Trophoblast cell (in vitro differentiated cells and primary cell): ENCODE results near the gene TEK.
A peak's percentile ranks its signal among the peaks of the same experiment; 100 is the strongest.

ENCODE experiments used
- DNase-seq, 2 donors: peaks; one replicate each; pipeline ENCODE4 v3.0.0-alpha.2; 2016
- H2AFZ ChIP-seq: 2 replicates; pipeline ENCODE4 v1.6.1; 2013; ENCODE audit warnings: low read length, moderate library complexity, mild to moderate bottlenecking; ENCODE audit not compliant: insufficient read depth, poor library complexity
- H2AK5ac ChIP-seq: 2 replicates; pipeline ENCODE4 v1.6.1; 2013; ENCODE audit warnings: mild to moderate bottlenecking, low read length
- H2BK120ac ChIP-seq: 2 replicates; pipeline ENCODE4 v1.6.1; 2013; ENCODE audit warnings: low read length, mild to moderate bottlenecking, moderate library complexity; ENCODE audit not compliant: insufficient read depth, poor library complexity
- H2BK12ac ChIP-seq: 2 replicates; pipeline ENCODE4 v1.6.1; 2013; ENCODE audit warnings: mild to moderate bottlenecking, low read length, moderate library complexity
- H2BK5ac ChIP-seq: 2 replicates; pipeline ENCODE4 v1.6.1; 2013; ENCODE audit warnings: low read length, low read depth, moderate library complexity, mild to moderate bottlenecking; ENCODE audit not compliant: poor library complexity
- H3K14ac ChIP-seq: 2 replicates; pipeline ENCODE4 v1.6.1; 2013; ENCODE audit warnings: mild to moderate bottlenecking, low read length
- H3K18ac ChIP-seq: 2 replicates; pipeline ENCODE4 v1.6.1; 2013; ENCODE audit warnings: mild to moderate bottlenecking, low read length
- H3K23ac ChIP-seq: 2 replicates; pipeline ENCODE4 v1.6.1; 2013; ENCODE audit warnings: low read length
- H3K27ac ChIP-seq: 2 replicates; pipeline ENCODE4 v1.5.1; 2013; ENCODE audit warnings: low read depth, mild to moderate bottlenecking, inconsistent platforms, low read length, moderate library complexity
- H3K27me3 ChIP-seq: 2 replicates; pipeline ENCODE4 v1.6.1; 2013; ENCODE audit warnings: inconsistent platforms, mild to moderate bottlenecking, low read length, moderate library complexity; ENCODE audit not compliant: insufficient read depth
- H3K36me3 ChIP-seq, 2 experiments: 1 replicate in 1 of 2; 2 replicates in 1 of 2; pipeline ENCODE4 v1.6.1; 2013; ENCODE audit warnings: low read length in 2 of 2, mild to moderate bottlenecking in 2 of 2, moderate library complexity in 1 of 2; ENCODE audit not compliant: insufficient read depth in 2 of 2, control insufficient read depth in 1 of 2
- H3K4ac ChIP-seq: 2 replicates; pipeline ENCODE4 v1.6.1; 2013; ENCODE audit warnings: low read depth, mild to moderate bottlenecking, low read length, moderate library complexity
- H3K4me1 ChIP-seq, 2 experiments: 1 replicate in 1 of 2; 2 replicates in 1 of 2; pipeline ENCODE4 v1.6.1; 2013; ENCODE audit warnings: low read length in 2 of 2, mild to moderate bottlenecking in 2 of 2, moderate library complexity in 1 of 2; ENCODE audit not compliant: insufficient read depth in 2 of 2, control insufficient read depth in 1 of 2
- H3K4me2 ChIP-seq: 2 replicates; pipeline ENCODE4 v1.6.1; 2013; ENCODE audit warnings: inconsistent platforms, mild to moderate bottlenecking, low read length, moderate library complexity
- H3K4me3 ChIP-seq: 2 replicates; pipeline ENCODE4 v1.5.1; 2013; ENCODE audit warnings: mild to moderate bottlenecking, low read depth, low read length, inconsistent platforms
- H3K79me1 ChIP-seq: one replicate; pipeline ENCODE4 v1.6.1; 2013; ENCODE audit warnings: low read length
- H3K79me2 ChIP-seq: 2 replicates; pipeline ENCODE4 v1.6.1; 2013; ENCODE audit warnings: low read length, mild to moderate bottlenecking; ENCODE audit not compliant: control insufficient read depth, insufficient read depth, poor library complexity
- H3K9ac ChIP-seq: 2 replicates; pipeline ENCODE4 v1.6.1; 2013; ENCODE audit warnings: mild to moderate bottlenecking, low read length
- H3K9me3 ChIP-seq: 2 replicates; pipeline ENCODE4 v1.6.1; 2013; ENCODE audit warnings: low read depth, mild to moderate bottlenecking, control low read depth, inconsistent platforms, low read length; ENCODE audit not compliant: insufficient read depth
- H4K12ac ChIP-seq: 2 replicates; pipeline ENCODE4 v1.6.1; 2013; ENCODE audit warnings: low read depth, mild to moderate bottlenecking, low read length, moderate library complexity
- H4K8ac ChIP-seq: 2 replicates; pipeline ENCODE4 v1.6.1; 2013; ENCODE audit warnings: low read depth, mild to moderate bottlenecking, low read length, moderate library complexity
- H4K91ac ChIP-seq: one replicate; pipeline ENCODE4 v1.6.1; 2013; ENCODE audit warnings: low read depth, mild to moderate bottlenecking, low read length, moderate library complexity
- WGBS: extraction: QIAGEN DNeasy Blood & Tissue Kit; methylation state at CpG from one replicate; pipeline ENCODE4 v1.1.7; 2013; ENCODE audit warnings: missing lambda C conversion rate; ENCODE audit not compliant: insufficient read length, insufficient coverage; ENCODE audit errors: extremely low coverage; 5-methylcytosine and 5-hydroxymethylcytosine counted together

The TEK gene

GRCh38 chr9:27261517-27262211 is 152.6 kb downstream of the TEK start:
- Histone ChIP-seq H3K18ac (no peak overlapping the region), H4K8ac (no peak overlapping the region), H3K36me3 (no peaks in the 10 kb centered on the region), H3K4me3 (no peak overlapping the region), H2AFZ (no peak overlapping the region), H3K79me2 (no peaks in the 10 kb centered on the region), H3K27ac (no peak overlapping the region), H2AK5ac (no peak overlapping the region), H3K4me2 (no peak overlapping the region), H3K9ac (no peak overlapping the region), H3K27me3 (no peaks in the 10 kb centered on the region), H2BK5ac (no peak overlapping the region), H4K91ac (no peak overlapping the region), H3K79me1 (no peaks in the 10 kb centered on the region), H3K14ac (no peak overlapping the region), H3K23ac (no peak overlapping the region), H3K4ac (no peak overlapping the region), H3K9me3 (no peaks in the 10 kb centered on the region), H4K12ac (no peak overlapping the region), H3K4me1 (no peaks in the 10 kb centered on the region), H2BK120ac (no peak overlapping the region), H2BK12ac (no peak overlapping the region)
- peak; percentile 77 to 89 for DNase-seq
- WGBS = no CpG with 5 or more reads among the region's 4 CpGs

- H3K79me2 ChIP-seq = no peaks in the 10 kb centered on the region
- no peaks in the 10 kb centered on the region for H3K4me1 ChIP-seq
- H3K36me3 ChIP-seq = no peaks in the 10 kb centered on the region
- no CpG with 5 or more reads among the region's 2 CpGs for WGBS
- no peak overlapping the region for H4K12ac ChIP-seq
- no peak overlapping the region for H4K8ac ChIP-seq
- no peak overlapping the region for H3K27ac ChIP-seq
- no peak overlapping the region for H2BK120ac ChIP-seq
- H3K14ac ChIP-seq = no peak overlapping the region
- H3K4me3 ChIP-seq = no peak overlapping the region
- no peak overlapping the region for H2AK5ac ChIP-seq
- no peaks in the 10 kb centered on the region for H3K9me3 ChIP-seq
- no peaks in the 10 kb centered on the region for H3K27me3 ChIP-seq
- DNase-seq = no peak
- no peak overlapping the region for H3K23ac ChIP-seq
- no peak overlapping the region for H3K4me2 ChIP-seq
- H4K91ac ChIP-seq = no peak overlapping the region
- H2BK12ac ChIP-seq = no peak overlapping the region
- H3K4ac ChIP-seq = no peak overlapping the region
- H2BK5ac ChIP-seq = no peak overlapping the region
- H3K18ac ChIP-seq = no peak overlapping the region
- H2AFZ ChIP-seq = no peak overlapping the region
- no peaks in the 10 kb centered on the region for H3K79me1 ChIP-seq
- H3K9ac ChIP-seq = no peak overlapping the region
Observed at GRCh38 chr9:27272103-27272502, 163.1 kb downstream of the TEK start.

DNA sequence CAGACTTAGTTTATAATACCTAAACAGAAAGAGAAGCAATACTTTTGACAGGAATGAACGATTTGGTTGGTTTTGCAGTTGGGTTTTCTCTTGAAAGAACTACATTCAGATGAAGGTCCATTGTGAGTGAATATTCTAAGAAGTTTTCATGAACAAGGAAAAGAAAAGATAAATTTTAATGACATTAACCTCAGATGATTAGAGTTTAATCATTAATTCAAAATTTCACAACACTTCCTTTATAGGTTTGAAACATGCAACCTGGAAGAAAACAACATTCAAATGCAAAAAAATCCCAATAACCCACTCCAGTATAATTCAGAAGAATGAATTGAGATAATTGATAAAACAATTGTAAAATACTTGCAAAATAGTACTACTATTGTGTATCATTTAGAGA is 164.2 kb downstream of the TEK start:
- no peaks in the 10 kb centered on the region for H3K79me1 ChIP-seq
- no peak overlapping the region for H2AFZ ChIP-seq
- no peak overlapping the region for H3K4me3 ChIP-seq
- H4K8ac ChIP-seq = no peak overlapping the region
- H3K23ac ChIP-seq = no peak overlapping the region
- no peaks in the 10 kb centered on the region for H3K9me3 ChIP-seq
- WGBS = no CpG with 5 or more reads among the region's 1 CpG
- H3K4ac ChIP-seq = no peak overlapping the region
- H3K18ac ChIP-seq = no peak overlapping the region
- no peak overlapping the region for H4K91ac ChIP-seq
- H2AK5ac ChIP-seq = no peak overlapping the region
- no peak overlapping the region for H3K14ac ChIP-seq
- H3K27ac ChIP-seq = no peak overlapping the region
- H2BK5ac ChIP-seq = no peak overlapping the region
- H3K9ac ChIP-seq = no peak overlapping the region
- no peaks in the 10 kb centered on the region for H3K79me2 ChIP-seq
- H2BK12ac ChIP-seq = no peak overlapping the region
- H3K4me1 ChIP-seq = no peaks in the 10 kb centered on the region
- no peak overlapping the region for H3K4me2 ChIP-seq
- H2BK120ac ChIP-seq = no peak overlapping the region
- H4K12ac ChIP-seq = no peak overlapping the region
- no peaks in the 10 kb centered on the region for H3K36me3 ChIP-seq
- no peaks in the 10 kb centered on the region for H3K27me3 ChIP-seq
- no peak for DNase-seq

DNA sequence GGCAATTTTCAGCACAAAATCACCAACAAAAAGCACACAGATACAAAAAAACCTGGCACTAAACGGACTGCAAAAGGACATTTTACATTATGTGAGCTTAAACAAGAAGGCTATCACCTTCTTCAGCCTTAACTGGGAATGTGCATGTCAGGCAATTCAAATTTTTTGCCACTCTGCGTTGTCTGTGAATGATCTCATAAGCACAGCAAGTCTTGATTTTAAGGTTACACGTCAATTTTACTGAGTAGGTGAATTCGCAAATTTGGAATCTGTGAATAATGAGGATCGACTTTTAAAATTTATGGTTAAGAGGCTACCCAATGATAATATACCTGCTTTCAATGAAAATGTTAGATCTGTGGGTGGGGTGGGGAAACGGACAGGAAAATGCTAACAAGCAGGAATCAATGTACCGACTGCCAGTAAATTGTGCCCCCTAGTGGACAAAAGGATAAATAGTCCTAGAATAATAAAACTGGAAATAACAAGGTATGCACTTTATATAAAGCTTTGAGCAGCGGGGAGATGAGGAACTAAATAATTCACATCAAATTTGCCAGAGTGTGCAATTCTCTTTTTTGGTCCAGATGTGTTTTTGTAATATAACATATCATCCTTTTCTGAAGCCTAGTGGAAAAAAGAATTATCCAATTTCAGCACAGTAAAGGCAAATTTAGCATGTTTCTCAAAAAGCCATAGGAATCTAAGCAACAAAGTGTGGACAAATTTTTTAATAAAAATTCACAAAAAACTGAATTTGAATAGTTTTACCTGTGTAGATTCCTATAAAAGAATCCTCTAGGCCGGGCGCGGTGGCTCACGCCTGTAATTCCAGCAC is 167.4 kb downstream of the TEK start:
- H3K9ac ChIP-seq = no peak overlapping the region
- H3K36me3 ChIP-seq = no peaks in the 10 kb centered on the region
- no peak overlapping the region for H2BK5ac ChIP-seq
- H2AK5ac ChIP-seq = no peak overlapping the region
- H3K4ac ChIP-seq = no peak overlapping the region
- H4K91ac ChIP-seq = no peak overlapping the region
- H3K27me3 ChIP-seq = no peaks in the 10 kb centered on the region
- no peak overlapping the region for H4K8ac ChIP-seq
- no peak overlapping the region for H3K4me3 ChIP-seq
- no peak overlapping the region for H3K18ac ChIP-seq
- no peaks in the 10 kb centered on the region for H3K4me1 ChIP-seq
- H3K27ac ChIP-seq = no peak overlapping the region
- H2BK12ac ChIP-seq = no peak overlapping the region
- H3K79me2 ChIP-seq = no peaks in the 10 kb centered on the region
- H3K14ac ChIP-seq = no peak overlapping the region
- peak in 1 of 2 donors; percentile 84 for DNase-seq
- H3K79me1 ChIP-seq = no peaks in the 10 kb centered on the region
- no peak overlapping the region for H2BK120ac ChIP-seq
- no peak overlapping the region for H2AFZ ChIP-seq
- WGBS = no CpG with 5 or more reads among the region's 12 CpGs
- H4K12ac ChIP-seq = no peak overlapping the region
- peak overlapping the region; percentile 8 for H3K4me2 ChIP-seq
- no peak overlapping the region for H3K23ac ChIP-seq
- no peaks in the 10 kb centered on the region for H3K9me3 ChIP-seq
